Progenitor cell of endocrine pancreas (in vitro differentiated cells): ENCODE results near the gene NAA60. TPM values are rescaled to one million over a fixed set of nuclear protein-coding genes. Genes with fewer than 3 reads are reported as not detected.

Experiments
- DNase-seq: peaks from one replicate; pipeline ENCODE4 v3.0.0; 2021; ENCODE audit warnings: low spot score; ENCODE audit not compliant: unreplicated experiment
- H3K27ac Mint-ChIP-seq: 2 replicates; pipeline ENCODE4 v1.8.0; 2021; ENCODE audit warnings: mild to moderate bottlenecking, moderate library complexity, mixed read lengths
- H3K27me3 Mint-ChIP-seq: 2 replicates; pipeline ENCODE4 v1.8.0; 2021; ENCODE audit warnings: mixed read lengths
- H3K36me3 Mint-ChIP-seq: 2 replicates; pipeline ENCODE4 v1.8.0; 2022; ENCODE audit warnings: mixed read lengths; ENCODE audit not compliant: insufficient read depth
- H3K4me1 Mint-ChIP-seq: 2 replicates; pipeline ENCODE4 v1.8.0; 2021; ENCODE audit warnings: low read depth, mixed read lengths
- H3K4me3 Mint-ChIP-seq: 2 replicates; pipeline ENCODE4 v1.8.0; 2021; ENCODE audit warnings: low read depth, mild to moderate bottlenecking, moderate library complexity, mixed read lengths
- H3K9me3 Mint-ChIP-seq: 2 replicates; pipeline ENCODE4 v1.8.0; 2021; ENCODE audit warnings: low read depth, mixed read lengths
- CTCF ChIP-seq: fragments of 200-600 bp; sonication (generic); IDR thresholded peaks from one replicate; pipeline ENCODE4 v1.5.0; 2021; ENCODE audit warnings: antibody characterized with exemption, mild to moderate bottlenecking; ENCODE audit not compliant: unreplicated experiment
- total RNA-seq: library from RNA; stranded (reverse); gene quantifications from 2 replicates; pipeline ENCODE4 v1.2.1, GENCODE V29; 2021

NAA60 gene
- total RNA-seq, 1 donor from 2014 or later, result 71.3 TPM

GRCh38 chr16:3487521-3488410 lies 44.3 kb downstream of the NAA60 start:
- Mint-ChIP-seq H3K4me1 (no peaks in the 10 kb centered on the region), H3K36me3 (peaks cover 8% of the 10 kb centered on the region), H3K27me3 (no peaks in the 10 kb centered on the region), H3K4me3 (no peak overlapping the region), H3K27ac (peak overlapping the region; percentile 37), H3K9me3 (no peaks in the 10 kb centered on the region)
- TF ChIP-seq CTCF, result no peak
- no peak for DNase-seq

GRCh38 chr16:3488801-3489200 lies 45.3 kb downstream of the NAA60 start:
- Mint-ChIP-seq H3K27me3 (no peaks in the 10 kb centered on the region), H3K36me3 (peaks cover 1% of the 10 kb centered on the region), H3K27ac (peak overlapping the region; percentile 71)

GRCh38 chr16:3490911-3491629 lies 47.6 kb downstream of the NAA60 start:
- no peaks in the 10 kb centered on the region for H3K4me1 Mint-ChIP-seq
- no peaks in the 10 kb centered on the region for H3K9me3 Mint-ChIP-seq
- no peaks in the 10 kb centered on the region for H3K27me3 Mint-ChIP-seq
- no peak for TF ChIP-seq CTCF
- no peak overlapping the region for H3K4me3 Mint-ChIP-seq
- no peak overlapping the region for H3K27ac Mint-ChIP-seq
- no peak for DNase-seq
- no peaks in the 10 kb centered on the region for H3K36me3 Mint-ChIP-seq

More at GRCh38 chr16:3488801-3489200, 45.3 kb downstream of the NAA60 start:
- no peaks in the 10 kb centered on the region for H3K4me1 Mint-ChIP-seq
- TF ChIP-seq CTCF, result no peak
- H3K9me3 Mint-ChIP-seq, result no peaks in the 10 kb centered on the region
- DNase-seq, result no peak
- no peak overlapping the region for H3K4me3 Mint-ChIP-seq

- Mint-ChIP-seq H3K4me1 (no peaks in the 10 kb centered on the region), H3K27ac (no peak overlapping the region), H3K27me3 (no peaks in the 10 kb centered on the region), H3K4me3 (no peak overlapping the region), H3K36me3 (no peaks in the 10 kb centered on the region), H3K9me3 (no peaks in the 10 kb centered on the region)
- no peak for DNase-seq
- no peak for TF ChIP-seq CTCF
Observed at GRCh38 chr16:3492356-3492755, 48.9 kb downstream of the NAA60 start.

GRCh38 chr16:3494386-3494973 lies 51.0 kb downstream of the NAA60 start:
- Mint-ChIP-seq H3K9me3 (no peaks in the 10 kb centered on the region), H3K4me3 (no peak overlapping the region), H3K27me3 (no peaks in the 10 kb centered on the region), H3K36me3 (no peaks in the 10 kb centered on the region), H3K4me1 (no peaks in the 10 kb centered on the region), H3K27ac (no peak overlapping the region)
- TF ChIP-seq CTCF, result no peak
- no peak for DNase-seq
